ENCODE measurements around the gene IFNK. TPM values are rescaled to one million over a fixed set of nuclear protein-coding genes. Genes with fewer than 3 reads are reported as not detected.

IFNK gene
- polyA plus RNA-seq: 20.6 to 32.7 TPM (median 29.2 TPM) in 3 replicates
- 26.2 TPM for polyA plus RNA-seq (2011; ENCODE audit: low read depth)
- polyA plus RNA-seq (2011; cell fraction: cytosol; rRNA removed): 27.6 and 38.7 TPM in 2 replicates
- 19.8 and 29.8 TPM in 2 replicates for polyA plus RNA-seq (2011; cell fraction: nucleus; rRNA removed)
- polyA plus RNA-seq (2012; ENCODE audit: low replicate concordance): 6.6 and 40.7 TPM in 2 replicates
- polyA minus RNA-seq: 1.7 to 6.6 TPM (median 2.7 TPM) in 3 replicates
- polyA minus RNA-seq (2011; cell fraction: cytosol; rRNA and poly(A)+ RNA removed): 5.9 TPM
- polyA minus RNA-seq (2011; cell fraction: nucleus; rRNA and poly(A)+ RNA removed): 6.1 and 10.2 TPM in 2 replicates

GRCh38 chr9:27524236-27524635, at the start of gene IFNK:
TSS of gene IFNK (plus strand) at chr9:27524290. CDS start at chr9:27524337, 47 bp downstream.
- H3K9ac ChIP-seq (ENCODE audit: control insufficient read depth, extremely low read depth, insufficient read depth, low read length): peak within 1 kb of the TSS; percentile 63
- H3K4me3 ChIP-seq (ENCODE audit: control insufficient read depth in 2 of 3, extremely low read depth in 1 of 3, insufficient read depth in 2 of 3, low read depth in 1 of 3, low read length in 3 of 3): peak within 1 kb of the TSS; percentile 59 to 85 (median 65)
- H3K9me1 ChIP-seq (ENCODE audit: control insufficient read depth, extremely low read depth, insufficient read depth, low read length): no peaks in the 10 kb centered on the region
- dilution Hi-C loops (cut with MboI; ENCODE audit: extremely low pct_ligation_motif_present, low sequenced_read_pairs): no loop called here
- H3K79me2 ChIP-seq (ENCODE audit: control insufficient read depth, insufficient read depth, low read length): peaks cover 74% of the 10 kb centered on the region
- H3K27ac ChIP-seq (ENCODE audit: control insufficient read depth, insufficient read depth, low read length): peak within 1 kb of the TSS; percentile 50
- H3K4me2 ChIP-seq (ENCODE audit: control insufficient read depth, extremely low read depth, insufficient read depth, low read depth, low read length): peak within 1 kb of the TSS; percentile 93
- TF ChIP-seq EZH2 (IDR thresholded peaks at IDR 0.05; ENCODE audit: low read length) (no peak), CTCF (optimal IDR thresholded peaks at IDR 0.05 in 1 of 3, IDR thresholded peaks at IDR 0.05 in 1 of 3, conservative IDR thresholded peaks at IDR 0.05 in 1 of 3; ENCODE audit: extremely low read depth in 1 of 3, insufficient read depth in 2 of 3, low read length in 3 of 3) (no peak)
- no peaks in the 10 kb centered on the region for H4K20me1 ChIP-seq (ENCODE audit: control insufficient read depth, extremely low read depth, insufficient read depth, low read length)
- DNase-seq (ENCODE audit: low read depth, low spot score): no peak
- H3K27me3 ChIP-seq (ENCODE audit: control insufficient read depth, extremely low read depth, insufficient read depth, low read length): no peaks in the 10 kb centered on the region
- H3K4me1 ChIP-seq (ENCODE audit: control insufficient read depth, extremely low read depth, insufficient read depth, low read length): peaks cover 67% of the 10 kb centered on the region
- H3K36me3 ChIP-seq (ENCODE audit: control insufficient read depth in 2 of 2, extremely low read depth in 1 of 2, insufficient read depth in 2 of 2, low read length in 2 of 2): no peaks in the 10 kb centered on the region
- peak; percentile 96 for FAIRE-seq
- no peaks in the 10 kb centered on the region for H3K9me3 ChIP-seq (ENCODE audit: control insufficient read depth, low read depth, low read length)
- H2AFZ ChIP-seq (ENCODE audit: control insufficient read depth, low read length): no peak within 1 kb of the TSS

GRCh38 chr9:27474305-27474704, 49.8 kb upstream of the IFNK start:
- H2AFZ ChIP-seq (ENCODE audit: control insufficient read depth, low read length): no peak overlapping the region
- FAIRE-seq (peak; percentile 43), DNase-seq (ENCODE audit: low read depth, low spot score) (no peak)
- peaks cover 0 to 10% of the 10 kb centered on the region in 2 experiments for H3K36me3 ChIP-seq (ENCODE audit: control insufficient read depth in 2 of 2, extremely low read depth in 1 of 2, insufficient read depth in 2 of 2, low read length in 2 of 2)
- dilution Hi-C loops (cut with MboI; ENCODE audit: extremely low pct_ligation_motif_present, low sequenced_read_pairs): no loop called here
- H3K9ac ChIP-seq (ENCODE audit: control insufficient read depth, extremely low read depth, insufficient read depth, low read length): no peak overlapping the region
- no peak overlapping the region for H3K4me3 ChIP-seq (ENCODE audit: control insufficient read depth in 2 of 3, extremely low read depth in 1 of 3, insufficient read depth in 2 of 3, low read depth in 1 of 3, low read length in 3 of 3)
- TF ChIP-seq CTCF (optimal IDR thresholded peaks at IDR 0.05 in 1 of 3, IDR thresholded peaks at IDR 0.05 in 1 of 3, conservative IDR thresholded peaks at IDR 0.05 in 1 of 3; ENCODE audit: extremely low read depth in 1 of 3, insufficient read depth in 2 of 3, low read length in 3 of 3) (no peak), EZH2 (IDR thresholded peaks at IDR 0.05; ENCODE audit: low read length) (no peak)
- H3K9me3 ChIP-seq (ENCODE audit: control insufficient read depth, low read depth, low read length): no peaks in the 10 kb centered on the region
- H3K27ac ChIP-seq (ENCODE audit: control insufficient read depth, insufficient read depth, low read length): no peak overlapping the region
- no peak overlapping the region for H3K4me2 ChIP-seq (ENCODE audit: control insufficient read depth, extremely low read depth, insufficient read depth, low read depth, low read length)
- H3K9me1 ChIP-seq (ENCODE audit: control insufficient read depth, extremely low read depth, insufficient read depth, low read length): peaks cover 2% of the 10 kb centered on the region
- no peaks in the 10 kb centered on the region for H3K27me3 ChIP-seq (ENCODE audit: control insufficient read depth, extremely low read depth, insufficient read depth, low read length)
- peaks cover 23% of the 10 kb centered on the region for H3K4me1 ChIP-seq (ENCODE audit: control insufficient read depth, extremely low read depth, insufficient read depth, low read length)
- no peaks in the 10 kb centered on the region for H4K20me1 ChIP-seq (ENCODE audit: control insufficient read depth, extremely low read depth, insufficient read depth, low read length)
- H3K79me2 ChIP-seq (ENCODE audit: control insufficient read depth, insufficient read depth, low read length): peaks cover 38% of the 10 kb centered on the region
